HepG2 (cell line): ENCODE results near the gene WTAP. TPM values are rescaled to one million over a fixed set of nuclear protein-coding genes. Genes with fewer than 3 reads are reported as not detected.

ENCODE experiments used
- DMAP1 ChIP-seq: IDR thresholded peaks from 2 replicates; pipeline ENCODE4 v1.6.1; 2016
- DNMT1 ChIP-seq: sonication (generic); formaldehyde crosslinking; IDR thresholded peaks from 2 replicates; pipeline ENCODE4 v1.5.1; 2020; ENCODE audit warnings: mild to moderate bottlenecking, missing genetic modification reagents
- GATAD1 ChIP-seq: IDR thresholded peaks from 2 replicates; pipeline ENCODE4 v1.6.1; 2016; ENCODE audit warnings: missing genetic modification reagents, missing compliant biosample characterization
- KIAA2018 ChIP-seq: sonication (generic); formaldehyde crosslinking; IDR thresholded peaks from 2 replicates; pipeline ENCODE4 v1.5.0; 2020; ENCODE audit warnings: mild to moderate bottlenecking, missing genetic modification reagents, borderline replicate concordance
- MTF2 ChIP-seq: sonication (generic); formaldehyde crosslinking; IDR thresholded peaks from 2 replicates; pipeline ENCODE4 v1.5.0; 2020; ENCODE audit warnings: missing genetic modification reagents, borderline replicate concordance
- NCOA5 ChIP-seq: sonication (generic); formaldehyde crosslinking; IDR thresholded peaks from 2 replicates; pipeline ENCODE4 v1.4.0; 2020; ENCODE audit warnings: missing genetic modification reagents
- PRDM4 ChIP-seq: sonication (generic); formaldehyde crosslinking; IDR thresholded peaks from 2 replicates; pipeline ENCODE4 v1.9.0; 2021; ENCODE audit warnings: missing genetic modification reagents, borderline replicate concordance
- REXO4 ChIP-seq: sonication (generic); formaldehyde crosslinking; IDR thresholded peaks from 2 replicates; pipeline ENCODE4 v1.8.0; 2022; ENCODE audit warnings: missing genetic modification reagents, mild to moderate bottlenecking, borderline replicate concordance
- ZFP91 ChIP-seq: sonication (generic); formaldehyde crosslinking; IDR thresholded peaks from 2 replicates; pipeline ENCODE4 v1.9.0; 2022; ENCODE audit warnings: missing genetic modification reagents, mild to moderate bottlenecking, borderline replicate concordance
- ZNF224 ChIP-seq: sonication (generic); formaldehyde crosslinking; IDR thresholded peaks from 2 replicates; pipeline ENCODE4 v1.5.0; 2020; ENCODE audit warnings: mild to moderate bottlenecking, missing genetic modification reagents
- ZNF784 ChIP-seq: sonication (generic); formaldehyde crosslinking; IDR thresholded peaks from 2 replicates; pipeline ENCODE4 v1.5.1; 2020; ENCODE audit warnings: missing genetic modification reagents, mild to moderate bottlenecking, borderline replicate concordance
- polyA plus RNA-seq, 8 experiments: library from polyadenylated mRNA; depleted of rRNA in 3 of 8; stranded (reverse) in 7 of 8; unstranded in 1 of 8; fragments of >200 nt; fragmentation: Illumina TruSeq in 4 of 8; extraction: Trizol in 4 of 8; gene quantifications; 2 replicates each; pipeline versions ENCODE4 v1.2.1 to v1.2.3, GENCODE V29; 2011 to 2016; ENCODE audit warnings: low read depth in 4 of 8, missing spikeins in 1 of 8, mixed read lengths in 1 of 8; ENCODE audit not compliant: insufficient read depth in 1 of 8
- total RNA-seq, 5 experiments: library from RNA; depleted of rRNA; stranded (reverse); fragments of >200 nt; fragmentation: Illumina TruSeq; extraction: Trizol; gene quantifications; 2 replicates each; pipeline ENCODE4 v1.2.3, GENCODE V29; 2016; ENCODE audit warnings: low read depth in 1 of 5
- TF ChIP-seq, protein P1 (sequence below): sonication (generic); formaldehyde crosslinking; IDR thresholded peaks from 2 replicates; pipeline ENCODE4 v1.4.0; 2020; ENCODE audit warnings: missing genetic modification reagents, borderline replicate concordance

WTAP gene
- total and polyA plus RNA-seq, 2 of the 13 experiments (the other 11 are each of a cell fraction or from before 2014, with no cell fraction given), result 31.6 to 167 TPM

DNA sequence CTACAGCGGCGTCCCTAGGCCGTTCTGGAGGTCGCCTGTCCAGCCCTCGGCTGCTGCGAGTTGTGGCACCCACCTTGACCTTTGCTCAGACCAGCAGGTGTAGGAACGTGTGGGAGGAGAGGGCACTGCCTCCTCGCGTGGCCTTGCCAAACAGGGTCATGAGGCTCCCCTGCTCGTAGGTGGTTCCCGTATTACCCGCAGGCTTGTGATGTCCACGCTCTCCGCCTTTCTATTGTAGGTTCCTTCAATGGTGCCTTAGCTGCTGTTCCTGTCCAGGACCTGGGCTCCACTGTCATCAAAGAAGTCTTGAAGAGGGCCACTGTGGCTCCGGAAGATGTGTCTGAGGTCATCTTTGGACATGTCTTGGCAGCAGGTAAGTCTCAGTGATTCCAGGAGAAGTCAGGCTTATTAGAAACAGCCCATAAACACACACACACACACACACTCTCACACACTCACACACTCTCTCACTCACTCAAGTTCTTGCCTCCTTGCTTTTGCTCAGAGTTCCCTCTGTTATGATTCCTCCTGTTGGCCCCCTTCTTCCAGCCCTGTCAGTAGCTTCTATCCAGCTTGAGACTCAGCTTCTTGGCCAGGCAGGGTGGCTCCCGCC is 35.5 kb downstream of the WTAP start (continued):
- TF ChIP-seq, protein P1, sequence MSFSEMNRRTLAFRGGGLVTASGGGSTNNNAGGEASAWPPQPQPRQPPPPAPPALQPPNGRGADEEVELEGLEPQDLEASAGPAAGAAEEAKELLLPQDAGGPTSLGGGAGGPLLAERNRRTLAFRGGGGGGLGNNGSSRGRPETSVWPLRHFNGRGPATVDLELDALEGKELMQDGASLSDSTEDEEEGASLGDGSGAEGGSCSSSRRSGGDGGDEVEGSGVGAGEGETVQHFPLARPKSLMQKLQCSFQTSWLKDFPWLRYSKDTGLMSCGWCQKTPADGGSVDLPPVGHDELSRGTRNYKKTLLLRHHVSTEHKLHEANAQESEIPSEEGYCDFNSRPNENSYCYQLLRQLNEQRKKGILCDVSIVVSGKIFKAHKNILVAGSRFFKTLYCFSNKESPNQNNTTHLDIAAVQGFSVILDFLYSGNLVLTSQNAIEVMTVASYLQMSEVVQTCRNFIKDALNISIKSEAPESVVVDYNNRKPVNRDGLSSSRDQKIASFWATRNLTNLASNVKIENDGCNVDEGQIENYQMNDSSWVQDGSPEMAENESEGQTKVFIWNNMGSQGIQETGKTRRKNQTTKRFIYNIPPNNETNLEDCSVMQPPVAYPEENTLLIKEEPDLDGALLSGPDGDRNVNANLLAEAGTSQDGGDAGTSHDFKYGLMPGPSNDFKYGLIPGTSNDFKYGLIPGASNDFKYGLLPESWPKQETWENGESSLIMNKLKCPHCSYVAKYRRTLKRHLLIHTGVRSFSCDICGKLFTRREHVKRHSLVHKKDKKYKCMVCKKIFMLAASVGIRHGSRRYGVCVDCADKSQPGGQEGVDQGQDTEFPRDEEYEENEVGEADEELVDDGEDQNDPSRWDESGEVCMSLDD (CRISPR knock-in tag), result peak; percentile 63; the same call in 1 of the 2 replicates
- TF ChIP-seq REXO4 (CRISPR knock-in tag), result peak; percentile 81; the same call in 1 of the 2 replicates
- TF ChIP-seq GATAD1, result no peak
- TF ChIP-seq DMAP1 (CRISPR knock-in tag), result peak; percentile 38; the same call in 1 of the 2 replicates
- TF ChIP-seq ZFP91 (CRISPR knock-in tag), result peak; percentile 84
- 0 out of 2 replicates have a peak, but pooled peaks have one; percentile 59 for TF ChIP-seq ZNF784 (CRISPR knock-in tag)
- 0 out of 2 replicates have a peak, but pooled peaks have one; percentile 59 for TF ChIP-seq KIAA2018
- peak; percentile 88; the same call in 1 of the 2 replicates for TF ChIP-seq DNMT1 (CRISPR knock-in tag)
- no peak for TF ChIP-seq MTF2 (CRISPR knock-in tag)
- no peak for TF ChIP-seq PRDM4 (CRISPR knock-in tag)
- TF ChIP-seq NCOA5 (CRISPR knock-in tag), result 0 out of 2 replicates have a peak, but pooled peaks have one; percentile 15
- peak; percentile 67; the same call in 1 of the 2 replicates for TF ChIP-seq ZNF224 (CRISPR knock-in tag)
